Ectodermal cell (in vitro differentiated cells): Measurements from ENCODE around the gene GDPGP1.

ENCODE experiments used
- H3K27ac ChIP-seq: 2 replicates; pipeline ENCODE4 v1.7.0; 2013; ENCODE audit warnings: mild to moderate bottlenecking, low read depth, low read length; ENCODE audit not compliant: insufficient read depth, poor library complexity, severe bottlenecking
- H3K27me3 ChIP-seq: 2 replicates; pipeline ENCODE4 v1.7.0; 2013; ENCODE audit warnings: mild to moderate bottlenecking, low read length; ENCODE audit not compliant: insufficient read depth, control insufficient read depth, poor library complexity, severe bottlenecking
- H3K36me3 ChIP-seq: one replicate; pipeline ENCODE4 v1.7.0; 2013; ENCODE audit warnings: low read length; ENCODE audit not compliant: control insufficient read depth, insufficient read depth
- H3K4me1 ChIP-seq: one replicate; pipeline ENCODE4 v1.7.0; 2013; ENCODE audit warnings: low read length; ENCODE audit not compliant: control insufficient read depth, insufficient read depth
- H3K4me3 ChIP-seq: 2 replicates; pipeline ENCODE4 v1.7.0; 2013; ENCODE audit warnings: low read depth, low read length, control low read depth; ENCODE audit not compliant: insufficient read depth
- H3K9me3 ChIP-seq: 2 replicates; pipeline ENCODE4 v1.7.0; 2013; ENCODE audit warnings: mild to moderate bottlenecking, low read length, moderate library complexity; ENCODE audit not compliant: control insufficient read depth
- WGBS, 2 experiments: methylation state at CpG; one replicate each; pipeline ENCODE4 v1.1.7; 2013; ENCODE audit warnings: missing lambda C conversion rate in 2 of 2; 5-methylcytosine and 5-hydroxymethylcytosine counted together

The GDPGP1 gene

DNA sequence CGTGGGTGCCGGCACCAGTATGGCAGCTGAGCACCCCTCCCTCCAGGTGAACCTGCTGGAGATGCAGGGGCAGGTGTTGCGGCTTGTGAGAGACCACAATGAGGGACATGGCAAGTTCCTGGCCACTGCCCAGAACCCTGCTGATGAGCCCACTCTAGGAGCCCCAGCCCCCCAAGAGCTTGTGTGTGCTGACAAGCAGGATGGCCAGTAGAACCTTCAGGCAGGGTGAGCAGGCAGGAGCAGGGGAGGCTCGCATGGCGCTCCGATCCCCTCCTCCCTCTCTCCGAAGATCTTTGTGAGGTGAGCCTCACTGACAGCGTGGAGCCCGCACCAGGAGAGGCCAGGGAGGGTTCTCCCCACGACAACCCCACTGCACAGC is 61.2 kb downstream of the GDPGP1 start:
- Histone ChIP-seq H3K27me3 (no peaks in the 10 kb centered on the region), H3K4me1 (peaks cover 4% of the 10 kb centered on the region), H3K9me3 (no peaks in the 10 kb centered on the region), H3K4me3 (no peak overlapping the region), H3K27ac (no peak overlapping the region), H3K36me3 (no peaks in the 10 kb centered on the region)
- 68 to 74% methylated on average over 10 of the region's 10 CpGs for WGBS, 2 experiments
